ENCODE data around the gene STAG1. TPM values are rescaled to one million over a fixed set of nuclear protein-coding genes. Genes with fewer than 3 reads are reported as not detected.
"Not testable (repeated sequence)": the region's sequence is repeated elsewhere in the genome, so short reads cannot be mapped to it uniquely, and the experiment has no call there.

Gene STAG1
- 50.2 and 53.9 TPM in 2 replicates for total RNA-seq
- long read RNA-seq, full-length matches to known transcripts, result 6 of 44 reads
- long read RNA-seq, partial matches to known transcripts, result 20 of 44 reads
- long read RNA-seq, other reads (novel, unspliced or antisense), result 18 of 44 reads

- Mint-ChIP-seq H3K27ac (ENCODE audit: unreplicated experiment) (peak within 1 kb of the TSS; percentile 99), H3K4me1 (ENCODE audit: unreplicated experiment) (peaks cover 43% of the 10 kb centered on the region), H3K4me3 (ENCODE audit: unreplicated experiment) (peak within 1 kb of the TSS; percentile 88), H3K9me3 (ENCODE audit: unreplicated experiment) (no peaks in the 10 kb centered on the region), H3K27me3 (ENCODE audit: unreplicated experiment) (no peaks in the 10 kb centered on the region), H3K36me3 (ENCODE audit: unreplicated experiment) (no peaks in the 10 kb centered on the region)
- peak; percentile 99 for TF ChIP-seq CTCF (IDR thresholded peaks at IDR 0.05)
- DNase-seq (ENCODE audit: extremely low spot score, unreplicated experiment), result no peak
These were observed at the start of gene STAG1 for GRCh38 chr3:136752172-136752421. Gene STAG1 (minus strand): TSS chr3:136752378. CDS start chr3:136630898, 121,480 bp downstream.

- peaks cover 17% of the 10 kb centered on the region for H3K4me1 Mint-ChIP-seq (ENCODE audit: unreplicated experiment)
- not testable (repeated sequence) for H3K27ac Mint-ChIP-seq (ENCODE audit: unreplicated experiment); H3K36me3 Mint-ChIP-seq (ENCODE audit: unreplicated experiment); H3K27me3 Mint-ChIP-seq (ENCODE audit: unreplicated experiment); H3K9me3 Mint-ChIP-seq (ENCODE audit: unreplicated experiment); H3K4me3 Mint-ChIP-seq (ENCODE audit: unreplicated experiment); DNase-seq (ENCODE audit: extremely low spot score, unreplicated experiment)
These were observed 49.0 kb upstream of the STAG1 start for GRCh38 chr3:136801146-136801545.

GRCh38 chr3:136792556-136793330 lies 40.6 kb upstream of the STAG1 start:
- no peak for TF ChIP-seq CTCF (IDR thresholded peaks at IDR 0.05)
- Mint-ChIP-seq H3K4me1 (ENCODE audit: unreplicated experiment) (no peaks in the 10 kb centered on the region), H3K27me3 (ENCODE audit: unreplicated experiment) (peaks cover 2% of the 10 kb centered on the region), H3K27ac (ENCODE audit: unreplicated experiment) (no peak overlapping the region), H3K4me3 (ENCODE audit: unreplicated experiment) (no peak overlapping the region), H3K36me3 (ENCODE audit: unreplicated experiment) (no peaks in the 10 kb centered on the region), H3K9me3 (ENCODE audit: unreplicated experiment) (no peaks in the 10 kb centered on the region)
- DNase-seq (ENCODE audit: extremely low spot score, unreplicated experiment), result no peak

- peaks cover 2% of the 10 kb centered on the region for H3K27me3 Mint-ChIP-seq (ENCODE audit: unreplicated experiment)
- TF ChIP-seq CTCF (IDR thresholded peaks at IDR 0.05), result no peak
- no peaks in the 10 kb centered on the region for H3K9me3 Mint-ChIP-seq (ENCODE audit: unreplicated experiment)
- no peak overlapping the region for H3K4me3 Mint-ChIP-seq (ENCODE audit: unreplicated experiment)
- no peak for DNase-seq (ENCODE audit: extremely low spot score, unreplicated experiment)
- no peak overlapping the region for H3K27ac Mint-ChIP-seq (ENCODE audit: unreplicated experiment)
- H3K4me1 Mint-ChIP-seq (ENCODE audit: unreplicated experiment), result peaks cover 16% of the 10 kb centered on the region
- H3K36me3 Mint-ChIP-seq (ENCODE audit: unreplicated experiment), result no peaks in the 10 kb centered on the region
These were observed 38.6 kb upstream of the STAG1 start for GRCh38 chr3:136790786-136791185.

- H3K36me3 Mint-ChIP-seq (ENCODE audit: unreplicated experiment), result no peaks in the 10 kb centered on the region
- TF ChIP-seq CTCF (IDR thresholded peaks at IDR 0.05), result no peak
- H3K9me3 Mint-ChIP-seq (ENCODE audit: unreplicated experiment), result no peaks in the 10 kb centered on the region
- no peak overlapping the region for H3K4me3 Mint-ChIP-seq (ENCODE audit: unreplicated experiment)
- peaks cover 16% of the 10 kb centered on the region for H3K4me1 Mint-ChIP-seq (ENCODE audit: unreplicated experiment)
- H3K27ac Mint-ChIP-seq (ENCODE audit: unreplicated experiment), result no peak overlapping the region
- DNase-seq (ENCODE audit: extremely low spot score, unreplicated experiment), result no peak
- H3K27me3 Mint-ChIP-seq (ENCODE audit: unreplicated experiment), result peaks cover 2% of the 10 kb centered on the region
These were observed 37.8 kb upstream of the STAG1 start for GRCh38 chr3:136789976-136790375.
